Measurements from ENCODE around the gene RAMP1.

Gene RAMP1

DNA sequence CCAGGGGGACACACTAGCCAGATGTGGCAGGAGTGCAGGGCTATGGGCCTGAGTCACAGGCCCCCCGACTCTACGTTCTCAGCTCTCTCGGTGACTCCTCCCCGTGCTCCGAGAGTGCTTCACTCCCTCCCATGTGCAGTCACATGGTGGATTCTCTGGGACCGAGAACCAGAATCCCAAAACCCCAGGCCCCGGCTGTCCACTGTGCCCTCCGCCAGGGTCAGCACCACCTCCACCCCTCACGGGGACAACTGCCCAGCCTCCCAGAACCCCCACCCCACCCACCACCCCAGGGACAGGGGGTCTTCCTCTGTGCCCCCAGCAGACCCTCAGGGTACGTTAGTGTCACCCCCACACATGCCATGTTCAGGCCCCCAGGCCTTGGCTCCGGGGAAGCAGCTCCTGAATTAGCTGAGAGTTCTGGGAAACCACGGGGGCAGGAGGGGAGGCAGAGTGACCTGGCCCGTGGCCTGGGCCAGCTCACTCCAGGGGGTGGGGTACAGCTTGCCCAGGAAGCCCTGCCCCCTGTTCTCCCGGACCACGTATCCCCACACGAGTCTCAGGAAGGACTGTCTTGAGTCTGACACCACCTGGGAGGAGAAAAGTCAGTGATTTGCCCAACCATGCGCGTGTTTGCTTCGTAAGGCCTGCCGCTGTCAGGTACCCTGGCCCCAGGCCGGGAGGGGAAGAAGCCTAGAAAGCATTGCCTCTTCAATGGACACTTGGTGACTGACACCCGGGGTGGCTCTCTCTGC, 4.4 kb downstream of the RAMP1 start:
- peak overlapping the region; percentile 98 for H3K27ac ChIP-seq
- TF ChIP-seq, protein P1, sequence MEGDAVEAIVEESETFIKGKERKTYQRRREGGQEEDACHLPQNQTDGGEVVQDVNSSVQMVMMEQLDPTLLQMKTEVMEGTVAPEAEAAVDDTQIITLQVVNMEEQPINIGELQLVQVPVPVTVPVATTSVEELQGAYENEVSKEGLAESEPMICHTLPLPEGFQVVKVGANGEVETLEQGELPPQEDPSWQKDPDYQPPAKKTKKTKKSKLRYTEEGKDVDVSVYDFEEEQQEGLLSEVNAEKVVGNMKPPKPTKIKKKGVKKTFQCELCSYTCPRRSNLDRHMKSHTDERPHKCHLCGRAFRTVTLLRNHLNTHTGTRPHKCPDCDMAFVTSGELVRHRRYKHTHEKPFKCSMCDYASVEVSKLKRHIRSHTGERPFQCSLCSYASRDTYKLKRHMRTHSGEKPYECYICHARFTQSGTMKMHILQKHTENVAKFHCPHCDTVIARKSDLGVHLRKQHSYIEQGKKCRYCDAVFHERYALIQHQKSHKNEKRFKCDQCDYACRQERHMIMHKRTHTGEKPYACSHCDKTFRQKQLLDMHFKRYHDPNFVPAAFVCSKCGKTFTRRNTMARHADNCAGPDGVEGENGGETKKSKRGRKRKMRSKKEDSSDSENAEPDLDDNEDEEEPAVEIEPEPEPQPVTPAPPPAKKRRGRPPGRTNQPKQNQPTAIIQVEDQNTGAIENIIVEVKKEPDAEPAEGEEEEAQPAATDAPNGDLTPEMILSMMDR (conservative IDR thresholded peaks at IDR 0.05) = no peak

GRCh38 chr2:237864444-237864931, 5.1 kb downstream of the RAMP1 start:
- TF ChIP-seq, protein P1 (conservative IDR thresholded peaks at IDR 0.05) = no peak
- H3K27ac ChIP-seq = peak overlapping the region; percentile 98; the same call in 1 of the 2 replicates

GRCh38 chr2:237864940-237865622, 5.7 kb downstream of the RAMP1 start:
- TF ChIP-seq, protein P1 (conservative IDR thresholded peaks at IDR 0.05) = no peak
- H3K27ac ChIP-seq = peak overlapping the region; percentile 98; the same call in 1 of the 2 replicates

DNA sequence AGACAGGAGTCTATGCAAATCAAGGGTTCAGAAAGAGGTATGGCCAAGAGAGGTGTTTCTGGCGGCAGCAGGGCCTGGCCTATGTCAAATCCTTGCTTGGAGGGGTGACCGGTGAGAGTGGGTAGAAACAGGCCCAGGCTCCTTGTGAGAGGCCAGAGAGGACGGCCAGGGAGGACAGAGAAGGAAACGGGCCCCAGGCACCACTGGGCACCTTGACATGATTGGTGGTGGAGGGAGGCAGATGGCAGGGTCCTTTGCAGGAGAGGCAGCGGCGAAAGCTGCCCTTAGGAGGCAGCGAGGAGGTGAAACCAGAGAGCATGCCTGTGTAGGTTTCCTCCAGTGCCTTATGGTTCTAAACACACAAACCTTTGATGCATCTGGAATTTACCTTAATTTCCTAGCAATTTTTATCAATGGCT, 6.2 kb downstream of the RAMP1 start:
- H3K27ac ChIP-seq = peak overlapping the region; percentile 98; the same call in 1 of the 2 replicates

GRCh38 chr2:237866101-237866621, 6.7 kb downstream of the RAMP1 start:
- TF ChIP-seq, protein P1 (conservative IDR thresholded peaks at IDR 0.05) = no peak
- no peak overlapping the region; the same call in 1 of the 2 replicates for H3K27ac ChIP-seq

More for the DNA sequence above, 6.2 kb downstream of the RAMP1 start:
- TF ChIP-seq, protein P1 (conservative IDR thresholded peaks at IDR 0.05) = no peak

DNA sequence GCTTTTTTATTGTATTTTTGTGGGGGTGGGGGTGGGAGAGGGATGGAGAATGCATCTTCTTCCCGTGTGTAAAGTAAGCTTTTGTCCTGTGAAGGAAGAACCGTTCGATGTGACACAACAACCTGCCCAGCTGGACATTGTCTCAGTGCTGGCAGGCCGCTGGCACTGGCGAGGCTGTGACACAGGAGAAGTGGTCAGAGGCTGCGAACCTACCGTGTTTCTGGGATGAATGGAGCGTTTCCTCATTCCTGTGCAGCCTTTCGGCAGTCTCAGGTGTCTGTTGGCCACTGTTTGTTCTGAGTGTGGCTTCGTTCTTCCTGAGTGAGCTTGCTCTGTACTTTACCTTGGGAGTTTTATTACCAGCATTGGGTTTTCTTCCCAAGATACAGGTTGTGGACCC, 8.0 kb downstream of the RAMP1 start:
- H3K27ac ChIP-seq = 0 out of 2 replicates have a peak overlapping the region, but pooled peaks have one; percentile 5
- TF ChIP-seq, protein P1 (conservative IDR thresholded peaks at IDR 0.05) = no peak

DNA sequence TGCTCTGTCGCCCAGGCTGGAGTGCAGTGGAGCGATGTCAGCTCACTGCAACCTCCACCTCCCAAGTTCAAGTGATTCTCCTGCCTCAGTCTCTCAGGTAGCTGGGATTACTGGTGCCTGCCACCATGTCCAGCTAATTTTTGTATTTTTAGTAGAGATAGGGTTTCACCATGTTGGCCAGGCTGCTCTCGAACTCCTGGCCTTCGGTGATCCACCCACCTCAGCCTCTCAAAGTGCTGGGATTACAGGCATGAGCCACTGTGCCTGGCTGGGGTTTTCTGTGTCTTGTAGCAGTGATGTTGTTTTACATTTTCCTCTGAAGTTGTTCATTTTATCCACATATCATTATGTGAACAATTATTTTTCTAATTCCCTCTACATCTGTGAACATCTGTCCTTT, 8.7 kb downstream of the RAMP1 start:
- 0 out of 2 replicates have a peak overlapping the region, but pooled peaks have one; percentile 5 for H3K27ac ChIP-seq
